Erythroblast (primary cell): ENCODE results near the gene KCTD16.

ENCODE experiments used
- GATA1 ChIP-seq: IDR thresholded peaks from 2 replicates; pipeline ENCODE4 v1.6.1; 2011; ENCODE audit warnings: low read depth, mild to moderate bottlenecking, control low read depth, low read length, moderate library complexity
- POLR2A ChIP-seq: IDR thresholded peaks from 2 replicates; pipeline ENCODE4 v1.6.1; 2011; ENCODE audit warnings: mild to moderate bottlenecking, low read length

DNA sequence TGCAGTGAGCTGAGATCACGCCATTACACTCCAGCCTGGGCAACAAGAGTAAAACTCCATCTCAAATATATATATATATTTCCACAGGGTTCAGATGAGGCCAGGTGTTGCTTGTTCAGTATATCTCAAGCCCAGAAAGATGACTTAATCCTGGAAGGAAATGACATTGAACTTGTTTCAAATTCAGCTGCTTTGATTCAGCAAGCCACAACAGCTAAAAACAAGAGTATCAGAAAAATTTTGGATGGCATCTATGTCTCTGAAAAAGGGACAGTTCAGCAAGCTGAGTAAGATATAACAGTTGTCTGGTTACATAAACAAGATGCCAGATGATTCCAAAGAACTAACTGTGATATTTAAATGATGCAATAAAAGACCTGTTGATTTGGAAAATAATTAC is 352.0 kb downstream of the KCTD16 start:
- TF ChIP-seq POLR2A (no peak), GATA1 (no peak)
